MM.1S (cell line): Measurements from ENCODE around the gene CBFA2T2.

ENCODE experiments used
- EZH2phosphoT487 ChIP-seq: fragments of 300-600 bp; sonication (generic); IDR thresholded peaks from 2 replicates; pipeline ENCODE4 v1.6.1; 2018; ENCODE audit warnings: antibody characterized with exemption, low read length
- TF ChIP-seq, protein P1 (sequence below): fragments of 300-600 bp; sonication (generic); IDR thresholded peaks from 2 replicates; pipeline ENCODE4 v1.5.1; 2016; ENCODE audit warnings: antibody characterized with exemption, low read length, mixed read lengths

GRCh38 chr20:33654680-33655161 is 164.8 kb downstream of the CBFA2T2 start:
- TF ChIP-seq, protein P1, sequence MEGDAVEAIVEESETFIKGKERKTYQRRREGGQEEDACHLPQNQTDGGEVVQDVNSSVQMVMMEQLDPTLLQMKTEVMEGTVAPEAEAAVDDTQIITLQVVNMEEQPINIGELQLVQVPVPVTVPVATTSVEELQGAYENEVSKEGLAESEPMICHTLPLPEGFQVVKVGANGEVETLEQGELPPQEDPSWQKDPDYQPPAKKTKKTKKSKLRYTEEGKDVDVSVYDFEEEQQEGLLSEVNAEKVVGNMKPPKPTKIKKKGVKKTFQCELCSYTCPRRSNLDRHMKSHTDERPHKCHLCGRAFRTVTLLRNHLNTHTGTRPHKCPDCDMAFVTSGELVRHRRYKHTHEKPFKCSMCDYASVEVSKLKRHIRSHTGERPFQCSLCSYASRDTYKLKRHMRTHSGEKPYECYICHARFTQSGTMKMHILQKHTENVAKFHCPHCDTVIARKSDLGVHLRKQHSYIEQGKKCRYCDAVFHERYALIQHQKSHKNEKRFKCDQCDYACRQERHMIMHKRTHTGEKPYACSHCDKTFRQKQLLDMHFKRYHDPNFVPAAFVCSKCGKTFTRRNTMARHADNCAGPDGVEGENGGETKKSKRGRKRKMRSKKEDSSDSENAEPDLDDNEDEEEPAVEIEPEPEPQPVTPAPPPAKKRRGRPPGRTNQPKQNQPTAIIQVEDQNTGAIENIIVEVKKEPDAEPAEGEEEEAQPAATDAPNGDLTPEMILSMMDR = no peak
- no peak for TF ChIP-seq EZH2phosphoT487
